HEK293T (cell line): Measurements from ENCODE around the gene CBLN3.

Experiments
- BHLHE40 ChIP-seq: fragments of 450-650 bp; IDR thresholded peaks from 2 replicates; pipeline ENCODE4 v1.6.1; 2016; ENCODE audit warnings: mild to moderate bottlenecking, moderate library complexity, borderline replicate concordance
- CTBP1 ChIP-seq: fragments of 450-650 bp; IDR thresholded peaks from 2 replicates; pipeline ENCODE4 v1.6.1; 2016; ENCODE audit warnings: borderline replicate concordance
- ELF4 ChIP-seq: fragments of 450-650 bp; IDR thresholded peaks from 2 replicates; pipeline ENCODE4 v1.6.1; 2017; ENCODE audit warnings: antibody characterized with exemption
- FOXA1 ChIP-seq: fragments of 450-650 bp; IDR thresholded peaks from 2 replicates; pipeline ENCODE4 v1.6.1; 2016; ENCODE audit warnings: mild to moderate bottlenecking
- FOXM1 ChIP-seq: fragments of 450-650 bp; IDR thresholded peaks from 2 replicates; pipeline ENCODE4 v1.6.1; 2017; ENCODE audit warnings: mild to moderate bottlenecking, borderline replicate concordance
- SP1 ChIP-seq: fragments of 450-650 bp; IDR thresholded peaks from 2 replicates; pipeline ENCODE4 v1.6.1; 2017
- SUZ12 ChIP-seq: fragments of 450-650 bp; IDR thresholded peaks from 2 replicates; pipeline ENCODE4 v1.6.1; 2016; ENCODE audit warnings: mild to moderate bottlenecking
- ZNF384 ChIP-seq: fragments of 450-650 bp; IDR thresholded peaks from 2 replicates; pipeline ENCODE4 v1.6.1; 2016
- TF ChIP-seq, protein P1 (sequence below): fragments of 450-650 bp; IDR thresholded peaks from 2 replicates; pipeline ENCODE4 v1.6.1; 2016

DNA sequence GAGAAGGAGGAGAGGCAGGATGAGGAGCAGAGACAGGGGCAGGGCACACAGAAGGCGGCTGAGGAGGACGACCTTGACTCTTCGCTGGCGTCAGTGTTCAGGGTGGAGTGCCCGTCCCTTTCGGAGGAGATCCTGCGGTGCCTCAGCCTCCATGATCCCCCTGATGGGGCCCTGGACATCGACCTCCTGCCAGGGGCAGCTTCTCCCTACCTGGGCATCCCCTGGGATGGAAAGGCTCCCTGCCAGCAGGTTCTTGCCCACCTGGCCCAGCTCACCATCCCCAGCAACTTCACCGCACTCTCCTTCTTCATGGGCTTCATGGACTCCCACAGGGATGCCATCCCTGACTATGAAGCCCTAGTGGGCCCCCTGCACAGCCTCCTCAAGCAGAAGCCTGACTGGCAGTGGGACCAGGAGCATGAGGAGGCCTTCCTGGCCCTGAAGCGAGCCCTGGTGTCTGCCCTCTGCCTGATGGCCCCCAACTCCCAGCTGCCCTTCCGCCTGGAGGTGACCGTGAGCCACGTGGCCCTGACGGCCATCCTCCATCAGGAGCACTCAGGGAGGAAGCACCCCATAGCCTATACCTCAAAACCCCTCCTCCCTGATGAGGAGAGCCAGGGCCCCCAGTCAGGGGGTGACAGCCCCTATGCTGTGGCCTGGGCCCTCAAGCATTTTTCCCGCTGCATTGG lies 14.6 kb downstream of the CBLN3 start:
- TF ChIP-seq ELF4 (no peak), SUZ12 (no peak), BHLHE40 (no peak), FOXM1 (no peak), SP1 (no peak), FOXA1 (no peak), CTBP1 (no peak), ZNF384 (no peak)
- TF ChIP-seq, protein P1, sequence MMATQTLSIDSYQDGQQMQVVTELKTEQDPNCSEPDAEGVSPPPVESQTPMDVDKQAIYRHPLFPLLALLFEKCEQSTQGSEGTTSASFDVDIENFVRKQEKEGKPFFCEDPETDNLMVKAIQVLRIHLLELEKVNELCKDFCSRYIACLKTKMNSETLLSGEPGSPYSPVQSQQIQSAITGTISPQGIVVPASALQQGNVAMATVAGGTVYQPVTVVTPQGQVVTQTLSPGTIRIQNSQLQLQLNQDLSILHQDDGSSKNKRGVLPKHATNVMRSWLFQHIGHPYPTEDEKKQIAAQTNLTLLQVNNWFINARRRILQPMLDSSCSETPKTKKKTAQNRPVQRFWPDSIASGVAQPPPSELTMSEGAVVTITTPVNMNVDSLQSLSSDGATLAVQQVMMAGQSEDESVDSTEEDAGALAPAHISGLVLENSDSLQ, result no peak
